ENCODE results near the gene ITPR3. TPM values are rescaled to one million over a fixed set of nuclear protein-coding genes. Genes with fewer than 3 reads are reported as not detected.

ITPR3 gene
- total RNA-seq, 4 donors from 2014 or later = 139 to 250 (median 182) TPM

DNA sequence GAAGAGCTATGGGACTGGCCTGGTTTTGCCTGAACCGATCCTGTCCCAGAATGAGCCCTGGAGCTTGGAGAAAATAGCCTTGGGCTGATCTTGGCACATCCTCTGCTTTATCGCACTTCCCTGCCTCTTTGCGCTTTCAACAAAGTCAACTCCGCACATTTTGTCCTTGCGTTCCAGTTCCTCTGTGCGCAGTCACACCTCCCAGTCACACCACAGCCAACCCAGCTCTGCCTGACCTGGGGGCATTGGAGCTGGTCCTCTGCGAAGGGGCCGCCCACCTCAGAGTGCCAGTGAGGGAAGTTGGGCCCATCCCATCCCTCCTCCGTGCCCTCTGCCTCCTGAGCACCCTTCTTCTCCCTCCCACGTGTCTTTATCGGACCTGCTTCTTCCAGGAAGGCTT is 107.3 kb downstream of the ITPR3 start:
- no peak for DNase-seq
- no peak overlapping the region for H3K27ac ChIP-seq
- no peak overlapping the region for H3K4me3 ChIP-seq
- no peaks in the 10 kb centered on the region for H3K36me3 ChIP-seq
- no peaks in the 10 kb centered on the region for H3K9me3 ChIP-seq
- TF ChIP-seq POLR2A (IDR thresholded peaks at IDR 0.05) = no peak
- TF ChIP-seq, protein P1, sequence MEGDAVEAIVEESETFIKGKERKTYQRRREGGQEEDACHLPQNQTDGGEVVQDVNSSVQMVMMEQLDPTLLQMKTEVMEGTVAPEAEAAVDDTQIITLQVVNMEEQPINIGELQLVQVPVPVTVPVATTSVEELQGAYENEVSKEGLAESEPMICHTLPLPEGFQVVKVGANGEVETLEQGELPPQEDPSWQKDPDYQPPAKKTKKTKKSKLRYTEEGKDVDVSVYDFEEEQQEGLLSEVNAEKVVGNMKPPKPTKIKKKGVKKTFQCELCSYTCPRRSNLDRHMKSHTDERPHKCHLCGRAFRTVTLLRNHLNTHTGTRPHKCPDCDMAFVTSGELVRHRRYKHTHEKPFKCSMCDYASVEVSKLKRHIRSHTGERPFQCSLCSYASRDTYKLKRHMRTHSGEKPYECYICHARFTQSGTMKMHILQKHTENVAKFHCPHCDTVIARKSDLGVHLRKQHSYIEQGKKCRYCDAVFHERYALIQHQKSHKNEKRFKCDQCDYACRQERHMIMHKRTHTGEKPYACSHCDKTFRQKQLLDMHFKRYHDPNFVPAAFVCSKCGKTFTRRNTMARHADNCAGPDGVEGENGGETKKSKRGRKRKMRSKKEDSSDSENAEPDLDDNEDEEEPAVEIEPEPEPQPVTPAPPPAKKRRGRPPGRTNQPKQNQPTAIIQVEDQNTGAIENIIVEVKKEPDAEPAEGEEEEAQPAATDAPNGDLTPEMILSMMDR (IDR thresholded peaks at IDR 0.05) = no peak
- H3K4me1 ChIP-seq = no peaks in the 10 kb centered on the region
- H3K27me3 ChIP-seq = no peaks in the 10 kb centered on the region

DNA sequence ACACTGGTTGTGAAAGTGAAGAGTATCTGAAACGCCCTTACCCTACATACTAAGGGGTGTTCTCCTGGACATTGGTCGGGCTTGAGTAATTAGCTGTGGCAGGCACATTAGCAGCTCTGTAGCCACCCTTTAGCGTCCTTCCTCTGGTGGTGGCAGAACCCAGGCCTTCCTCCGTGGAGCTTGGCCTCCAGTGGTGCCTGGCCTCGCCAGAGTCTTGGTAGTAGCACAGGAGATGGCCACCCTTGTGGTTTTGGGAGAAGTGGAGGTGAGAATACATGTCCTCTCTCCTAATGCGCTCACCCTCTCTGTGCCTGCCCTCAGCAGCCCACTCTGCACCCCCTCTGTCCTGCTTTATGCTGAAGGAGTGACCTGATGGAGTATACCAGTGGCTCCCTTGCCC is 107.9 kb downstream of the ITPR3 start:
- no peak for TF ChIP-seq POLR2A (IDR thresholded peaks at IDR 0.05)
- TF ChIP-seq, protein P1 (IDR thresholded peaks at IDR 0.05) = no peak
- no peak for DNase-seq
- Histone ChIP-seq H3K36me3 (no peaks in the 10 kb centered on the region), H3K4me3 (no peak overlapping the region), H3K9me3 (no peaks in the 10 kb centered on the region), H3K4me1 (no peaks in the 10 kb centered on the region), H3K27ac (no peak overlapping the region), H3K27me3 (no peaks in the 10 kb centered on the region)

DNA sequence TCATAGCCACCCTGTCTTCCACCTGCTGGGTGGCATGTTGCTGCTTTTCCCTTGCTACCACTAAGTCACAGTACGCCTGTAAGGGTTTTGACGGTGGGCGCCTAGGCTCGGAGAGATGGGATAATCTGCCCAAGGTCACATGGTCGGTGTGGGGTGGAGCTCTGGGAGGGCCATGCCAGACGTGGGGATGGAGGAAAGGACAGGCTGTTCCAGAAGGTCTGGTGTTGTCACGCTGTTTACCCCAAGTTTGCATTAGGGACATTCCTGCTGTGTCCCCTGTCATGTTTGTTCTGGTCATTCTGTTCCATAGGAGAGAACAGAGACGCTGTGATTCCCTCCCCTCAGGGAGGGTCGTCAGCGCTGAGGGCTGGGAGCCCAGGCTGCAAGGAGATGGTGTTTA is 109.5 kb downstream of the ITPR3 start:
- Histone ChIP-seq H3K27me3 (no peaks in the 10 kb centered on the region), H3K27ac (no peak overlapping the region), H3K36me3 (no peaks in the 10 kb centered on the region), H3K4me1 (no peaks in the 10 kb centered on the region), H3K4me3 (no peak overlapping the region), H3K9me3 (no peaks in the 10 kb centered on the region)
- no peak for DNase-seq
- TF ChIP-seq POLR2A (IDR thresholded peaks at IDR 0.05) = no peak
- TF ChIP-seq, protein P1 (IDR thresholded peaks at IDR 0.05) = no peak

DNA sequence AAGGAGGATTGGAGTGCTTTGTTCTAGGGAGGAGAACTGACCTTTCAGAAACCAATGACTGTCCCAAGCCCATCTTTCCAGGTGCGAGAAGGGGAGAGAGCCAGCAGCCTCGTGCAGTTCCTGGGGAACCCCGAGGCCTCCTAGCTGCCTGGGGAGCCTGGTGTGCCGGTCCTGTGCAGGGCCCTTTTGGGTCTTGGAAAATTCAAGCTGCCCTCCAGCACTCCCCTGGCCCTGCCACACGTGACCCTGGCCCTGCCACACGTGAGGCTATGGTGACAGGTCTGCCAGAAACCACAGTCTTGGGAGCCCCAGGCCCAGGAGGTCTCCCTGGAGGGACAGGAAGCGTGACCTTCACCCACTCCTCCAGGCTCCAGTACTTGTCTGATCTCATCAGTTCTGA is 109.9 kb downstream of the ITPR3 start:
- no peak for DNase-seq
- Histone ChIP-seq H3K27ac (no peak overlapping the region), H3K27me3 (no peaks in the 10 kb centered on the region), H3K36me3 (no peaks in the 10 kb centered on the region), H3K9me3 (no peaks in the 10 kb centered on the region), H3K4me3 (no peak overlapping the region), H3K4me1 (no peaks in the 10 kb centered on the region)
- TF ChIP-seq, protein P1 (IDR thresholded peaks at IDR 0.05) = no peak

DNA sequence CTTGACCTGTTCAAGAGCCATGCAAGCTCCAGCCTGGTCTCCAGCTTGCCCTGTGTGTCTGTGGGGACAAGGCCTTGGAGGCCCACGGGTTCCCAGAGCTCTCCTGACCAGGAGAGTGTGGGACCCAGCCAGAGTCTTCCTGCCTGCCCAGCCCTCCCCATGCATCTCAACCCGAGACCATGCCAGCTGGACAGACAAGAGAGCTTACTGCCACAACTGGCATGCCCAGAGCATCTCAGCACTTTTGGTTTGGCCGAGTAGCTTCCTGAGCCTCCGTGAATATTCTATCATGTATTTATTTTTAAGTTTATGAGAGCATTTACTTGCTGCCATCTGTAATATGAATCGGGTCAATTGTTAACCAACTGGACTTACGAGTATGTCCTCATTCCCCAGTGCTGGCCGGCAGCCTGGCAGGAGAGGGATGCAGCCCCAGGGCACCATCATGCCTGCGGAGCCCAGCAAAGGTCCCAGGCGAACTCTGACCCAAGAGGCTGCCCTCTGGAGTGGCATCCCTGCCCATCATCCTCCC is 110.7 kb downstream of the ITPR3 start:
- Histone ChIP-seq H3K27me3 (no peaks in the 10 kb centered on the region), H3K27ac (no peak overlapping the region), H3K9me3 (no peaks in the 10 kb centered on the region), H3K4me1 (no peaks in the 10 kb centered on the region), H3K36me3 (no peaks in the 10 kb centered on the region), H3K4me3 (no peak overlapping the region)
- DNase-seq = no peak
- TF ChIP-seq, protein P1 (IDR thresholded peaks at IDR 0.05) = no peak
- TF ChIP-seq POLR2A (IDR thresholded peaks at IDR 0.05) = no peak

DNA sequence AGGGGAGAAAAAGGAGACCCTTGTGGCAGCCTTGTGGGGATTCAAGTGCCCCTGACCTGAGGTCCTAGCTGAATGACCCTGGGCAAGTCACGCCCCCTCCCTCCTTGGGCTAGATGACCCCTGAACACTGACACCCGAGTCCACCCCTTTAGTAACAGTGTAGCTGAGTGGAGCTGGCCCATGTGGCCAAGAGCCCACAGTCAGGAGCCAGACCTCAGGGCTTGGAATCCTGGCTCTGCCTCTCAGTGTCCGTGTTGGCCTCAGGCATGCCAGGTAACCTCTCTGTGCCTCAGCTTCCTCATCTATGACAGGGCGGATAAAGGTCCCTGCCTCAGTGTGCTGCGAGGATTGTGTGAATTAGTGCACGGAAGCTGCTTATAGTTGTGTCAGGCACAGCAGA is 111.3 kb downstream of the ITPR3 start:
- no peak for TF ChIP-seq POLR2A (IDR thresholded peaks at IDR 0.05)
- TF ChIP-seq, protein P1 (IDR thresholded peaks at IDR 0.05) = no peak
- no peak overlapping the region for H3K27ac ChIP-seq

More for the DNA sequence above, 111.3 kb downstream of the ITPR3 start:
- Histone ChIP-seq H3K9me3 (no peaks in the 10 kb centered on the region), H3K4me3 (no peak overlapping the region), H3K4me1 (no peaks in the 10 kb centered on the region), H3K27me3 (no peaks in the 10 kb centered on the region), H3K36me3 (no peaks in the 10 kb centered on the region)
- DNase-seq = no peak

Measured in Peyer's patch (tissue), 4 donors.